Ishikawa (cell line): Measurements from ENCODE around the gene WDR4.
A peak's percentile ranks its signal among the peaks of the same experiment; 100 is the strongest.

Source experiments
- CEBPB ChIP-seq: IDR thresholded peaks from 2 replicates; pipeline ENCODE4 v1.6.1; 2012
- CREB1 ChIP-seq: IDR thresholded peaks from 2 replicates; pipeline ENCODE4 v1.6.1; 2012; ENCODE audit warnings: low read depth
- EGR1 ChIP-seq: IDR thresholded peaks from 2 replicates; pipeline ENCODE4 v1.6.1; 2012
- EP300 ChIP-seq: IDR thresholded peaks from 2 replicates; pipeline ENCODE4 v1.6.1; 2012; ENCODE audit warnings: borderline replicate concordance
- FOXM1 ChIP-seq: IDR thresholded peaks from 2 replicates; pipeline ENCODE4 v1.6.1; 2012; ENCODE audit warnings: low read depth, borderline replicate concordance
- MAX ChIP-seq: IDR thresholded peaks from 2 replicates; pipeline ENCODE4 v1.6.1; 2012
- NFIC ChIP-seq: IDR thresholded peaks from 2 replicates; pipeline ENCODE4 v1.6.1; 2012
- RAD21 ChIP-seq: IDR thresholded peaks from 2 replicates; pipeline ENCODE4 v1.6.1; 2012; ENCODE audit warnings: low read depth
- TAF1 ChIP-seq: IDR thresholded peaks from 2 replicates; pipeline ENCODE4 v1.6.1; 2012; ENCODE audit warnings: low read depth, mild to moderate bottlenecking
- TCF12 ChIP-seq: IDR thresholded peaks from 2 replicates; pipeline ENCODE4 v1.6.1; 2012; ENCODE audit warnings: low read depth
- TEAD4 ChIP-seq: IDR thresholded peaks from 2 replicates; pipeline ENCODE4 v1.6.1; 2012
- YY1 ChIP-seq: IDR thresholded peaks from 2 replicates; pipeline ENCODE4 v1.6.1; 2012; ENCODE audit warnings: low read depth
- ZBTB7A ChIP-seq: IDR thresholded peaks from 2 replicates; pipeline ENCODE4 v1.6.1; 2012; ENCODE audit warnings: low read depth
- TF ChIP-seq, protein P1 (sequence below): IDR thresholded peaks from 2 replicates; pipeline ENCODE4 v1.6.1; 2012
- TF ChIP-seq, protein P2 (sequence below): IDR thresholded peaks from 2 replicates; pipeline ENCODE4 v1.6.1; 2012; ENCODE audit warnings: low read depth, mild to moderate bottlenecking

WDR4 gene

DNA sequence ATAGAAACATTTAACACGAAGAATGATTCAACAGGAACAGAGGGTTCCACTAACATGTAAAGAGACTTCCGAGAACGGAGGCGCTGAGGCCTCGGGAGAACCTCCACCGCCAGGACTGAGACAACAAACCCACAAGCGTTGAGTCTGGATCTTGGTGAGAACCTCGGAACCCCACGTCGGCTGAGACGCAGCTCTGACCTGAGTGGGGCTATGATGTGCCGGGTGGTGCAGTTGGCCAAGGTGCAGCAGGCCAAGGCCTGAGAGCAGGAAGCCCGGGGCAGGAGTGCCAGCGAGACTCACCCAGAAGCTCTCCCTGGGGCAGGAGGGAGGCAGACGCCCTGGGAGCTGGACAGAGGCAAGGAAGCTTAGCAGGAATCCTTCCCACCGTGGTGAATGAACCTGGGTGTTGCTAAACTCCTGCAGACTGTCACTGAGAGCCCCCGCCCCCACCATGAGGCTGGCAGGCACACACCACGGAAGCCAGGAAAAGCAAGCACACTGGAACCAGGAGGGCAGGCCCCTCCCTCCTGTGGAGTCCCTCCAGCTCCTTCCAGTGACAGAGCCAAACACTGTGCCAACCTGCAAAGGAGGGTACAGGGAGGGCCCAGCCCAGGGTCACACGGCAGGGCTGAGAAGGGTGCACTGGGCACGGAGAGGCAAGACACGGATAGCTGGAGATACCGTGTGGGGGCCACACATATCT, 34.8 kb downstream of the WDR4 start:
- TF ChIP-seq ZBTB7A (no peak), FOXM1 (no peak), TEAD4 (no peak), CEBPB (no peak), TAF1 (no peak), MAX (no peak), NFIC (no peak), RAD21 (no peak), CREB1 (no peak), EP300 (no peak)
- TF ChIP-seq, protein P1, sequence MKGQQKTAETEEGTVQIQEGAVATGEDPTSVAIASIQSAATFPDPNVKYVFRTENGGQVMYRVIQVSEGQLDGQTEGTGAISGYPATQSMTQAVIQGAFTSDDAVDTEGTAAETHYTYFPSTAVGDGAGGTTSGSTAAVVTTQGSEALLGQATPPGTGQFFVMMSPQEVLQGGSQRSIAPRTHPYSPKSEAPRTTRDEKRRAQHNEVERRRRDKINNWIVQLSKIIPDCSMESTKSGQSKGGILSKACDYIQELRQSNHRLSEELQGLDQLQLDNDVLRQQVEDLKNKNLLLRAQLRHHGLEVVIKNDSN, result no peak

DNA sequence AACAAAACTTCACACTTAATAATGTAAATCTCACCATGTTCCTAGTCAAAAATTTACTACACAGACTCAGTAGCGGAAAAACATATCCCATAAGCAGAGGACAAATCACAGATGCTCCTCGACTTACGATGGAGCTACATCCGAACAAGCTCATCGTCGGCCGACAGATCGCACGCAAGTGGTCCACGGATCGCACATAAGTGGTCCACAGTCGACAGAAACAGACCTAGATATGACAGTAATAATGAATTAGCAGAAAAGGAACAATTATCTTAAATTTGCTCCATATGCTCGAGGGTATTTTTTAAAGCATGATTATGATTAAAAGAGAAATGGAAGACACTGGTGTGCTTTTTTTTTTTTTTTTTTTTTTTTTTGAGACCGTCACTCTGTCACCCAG, 36.3 kb downstream of the WDR4 start:
- no peak for TF ChIP-seq EGR1
- TF ChIP-seq TEAD4, result no peak
- no peak for TF ChIP-seq TAF1
- no peak for TF ChIP-seq TCF12
- TF ChIP-seq RAD21, result no peak
- no peak for TF ChIP-seq MAX
- TF ChIP-seq CEBPB, result no peak
- no peak for TF ChIP-seq ZBTB7A
- TF ChIP-seq CREB1, result no peak
- no peak for TF ChIP-seq EP300
- TF ChIP-seq, protein P1, result no peak
- no peak for TF ChIP-seq FOXM1
- no peak for TF ChIP-seq YY1
- TF ChIP-seq NFIC, result no peak
- TF ChIP-seq, protein P2, sequence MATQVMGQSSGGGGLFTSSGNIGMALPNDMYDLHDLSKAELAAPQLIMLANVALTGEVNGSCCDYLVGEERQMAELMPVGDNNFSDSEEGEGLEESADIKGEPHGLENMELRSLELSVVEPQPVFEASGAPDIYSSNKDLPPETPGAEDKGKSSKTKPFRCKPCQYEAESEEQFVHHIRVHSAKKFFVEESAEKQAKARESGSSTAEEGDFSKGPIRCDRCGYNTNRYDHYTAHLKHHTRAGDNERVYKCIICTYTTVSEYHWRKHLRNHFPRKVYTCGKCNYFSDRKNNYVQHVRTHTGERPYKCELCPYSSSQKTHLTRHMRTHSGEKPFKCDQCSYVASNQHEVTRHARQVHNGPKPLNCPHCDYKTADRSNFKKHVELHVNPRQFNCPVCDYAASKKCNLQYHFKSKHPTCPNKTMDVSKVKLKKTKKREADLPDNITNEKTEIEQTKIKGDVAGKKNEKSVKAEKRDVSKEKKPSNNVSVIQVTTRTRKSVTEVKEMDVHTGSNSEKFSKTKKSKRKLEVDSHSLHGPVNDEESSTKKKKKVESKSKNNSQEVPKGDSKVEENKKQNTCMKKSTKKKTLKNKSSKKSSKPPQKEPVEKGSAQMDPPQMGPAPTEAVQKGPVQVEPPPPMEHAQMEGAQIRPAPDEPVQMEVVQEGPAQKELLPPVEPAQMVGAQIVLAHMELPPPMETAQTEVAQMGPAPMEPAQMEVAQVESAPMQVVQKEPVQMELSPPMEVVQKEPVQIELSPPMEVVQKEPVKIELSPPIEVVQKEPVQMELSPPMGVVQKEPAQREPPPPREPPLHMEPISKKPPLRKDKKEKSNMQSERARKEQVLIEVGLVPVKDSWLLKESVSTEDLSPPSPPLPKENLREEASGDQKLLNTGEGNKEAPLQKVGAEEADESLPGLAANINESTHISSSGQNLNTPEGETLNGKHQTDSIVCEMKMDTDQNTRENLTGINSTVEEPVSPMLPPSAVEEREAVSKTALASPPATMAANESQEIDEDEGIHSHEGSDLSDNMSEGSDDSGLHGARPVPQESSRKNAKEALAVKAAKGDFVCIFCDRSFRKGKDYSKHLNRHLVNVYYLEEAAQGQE, result no peak

GRCh38 chr21:42841156-42841915, 38.0 kb downstream of the WDR4 start:
- TF ChIP-seq TCF12 (no peak), MAX (no peak), ZBTB7A (no peak)
- TF ChIP-seq, protein P1, result no peak

GRCh38 chr21:42840411-42841155, 38.8 kb downstream of the WDR4 start:
- TF ChIP-seq FOXM1, result no peak
- TF ChIP-seq YY1, result no peak
- TF ChIP-seq TAF1, result no peak
- TF ChIP-seq CREB1, result no peak

GRCh38 chr21:42839271-42840231, 39.8 kb downstream of the WDR4 start:
- TF ChIP-seq ZBTB7A (0 out of 2 replicates have a peak, but pooled peaks have one; percentile 33), TEAD4 (no peak)

DNA sequence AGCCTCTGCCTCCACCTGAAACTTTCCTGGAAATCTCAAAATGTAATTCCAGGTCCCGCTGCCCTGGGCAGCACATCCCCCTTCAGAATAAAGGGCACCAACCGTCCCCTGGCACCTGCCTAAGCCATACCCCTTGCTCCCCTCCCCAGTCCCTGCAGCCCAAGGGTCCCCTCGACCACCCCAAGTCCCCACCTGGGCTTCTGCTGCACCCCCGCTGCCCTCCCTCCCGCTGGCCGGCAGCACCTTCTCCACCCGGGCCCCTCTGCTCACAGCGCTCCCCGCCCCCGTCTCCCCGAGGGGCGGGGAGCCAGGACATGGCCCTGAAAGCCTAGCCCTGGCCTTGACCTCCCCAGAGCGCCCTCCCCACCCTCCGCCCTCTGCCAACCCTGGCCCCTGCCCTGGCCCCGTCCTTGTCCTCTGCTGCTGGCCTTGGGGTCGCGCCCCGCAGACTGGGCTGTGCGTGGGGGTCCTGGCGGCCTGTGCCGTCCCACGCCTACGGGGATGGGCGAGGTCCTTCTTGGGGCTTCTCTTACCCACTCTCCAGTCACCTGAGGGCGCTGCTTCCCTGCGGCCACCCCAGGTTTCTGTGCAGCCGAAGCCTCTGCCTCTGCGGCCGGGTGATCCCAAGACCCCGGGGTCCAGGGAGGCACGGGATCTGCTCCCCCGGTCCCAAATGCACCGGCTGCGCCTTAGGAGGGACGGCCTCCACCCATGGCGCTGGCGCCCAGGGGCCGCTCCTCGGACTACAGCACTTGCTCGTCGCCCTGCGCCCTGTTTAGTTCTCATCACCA, 41.7 kb downstream of the WDR4 start:
- TF ChIP-seq EP300 (no peak), RAD21 (no peak), ZBTB7A (no peak), TAF1 (no peak), TEAD4 (no peak), YY1 (no peak), FOXM1 (no peak), MAX (no peak), EGR1 (no peak), CREB1 (no peak), CEBPB (no peak)
- TF ChIP-seq, protein P1, result no peak
- TF ChIP-seq, protein P2, result no peak
